GM19372 (cell line): ENCODE data around the gene ALKBH2.
"Not testable (repeated sequence)": the region's sequence is repeated elsewhere in the genome, so short reads cannot be mapped to it uniquely, and the experiment has no call there.

Experiments
- ATAC-seq: cut with Tn5 transposase; IDR thresholded peaks from one replicate; pipeline ENCODE4 v1.9.1; 2021; ENCODE audit warnings: mild to moderate bottlenecking, low read depth, moderate library complexity; ENCODE audit not compliant: unreplicated experiment

ALKBH2 gene

GRCh38 chr12:109082751-109083150, 10.5 kb downstream of the ALKBH2 start:
- ATAC-seq: no peak

GRCh38 chr12:109074866-109075265, 18.4 kb downstream of the ALKBH2 start:
- ATAC-seq: no peak

- no peak for ATAC-seq
Measured at GRCh38 chr12:109069307-109070271, 23.7 kb downstream of the ALKBH2 start.

- no peak for ATAC-seq
Measured at GRCh38 chr12:109065853-109066193, 27.4 kb downstream of the ALKBH2 start.

GRCh38 chr12:109065154-109065852, 28.0 kb downstream of the ALKBH2 start:
- no peak for ATAC-seq

GRCh38 chr12:109064143-109064542, 29.1 kb downstream of the ALKBH2 start:
- no peak for ATAC-seq

- ATAC-seq: no peak
Measured at GRCh38 chr12:109058773-109059172, 34.5 kb downstream of the ALKBH2 start.

- ATAC-seq: no peak
Measured at GRCh38 chr12:109057376-109057775, 35.9 kb downstream of the ALKBH2 start.

- ATAC-seq: no peak
Measured at GRCh38 chr12:109056891-109057290, 36.4 kb downstream of the ALKBH2 start.

GRCh38 chr12:109054520-109054919, 38.8 kb downstream of the ALKBH2 start:
- no peak for ATAC-seq

GRCh38 chr12:109054124-109054513, 39.2 kb downstream of the ALKBH2 start:
- not testable (repeated sequence) for ATAC-seq

GRCh38 chr12:109053382-109054123, 39.7 kb downstream of the ALKBH2 start:
- ATAC-seq: no peak

GRCh38 chr12:109052414-109053323, 40.6 kb downstream of the ALKBH2 start, which contains the start of gene USP30:
Gene USP30 (plus strand): TSS chr12:109052576. CDS start chr12:109052679, 103 bp downstream.
- ATAC-seq: peak; percentile 74

GRCh38 chr12:109052097-109052413, 41.2 kb downstream of the ALKBH2 start:
- no peak for ATAC-seq

GRCh38 chr12:109049794-109050193, 43.5 kb downstream of the ALKBH2 start:
- ATAC-seq: not testable (repeated sequence)

- not testable (repeated sequence) for ATAC-seq
Measured at GRCh38 chr12:109048706-109049105, 44.6 kb downstream of the ALKBH2 start.

GRCh38 chr12:109047081-109047805, 46.0 kb downstream of the ALKBH2 start:
- no peak for ATAC-seq

GRCh38 chr12:109044241-109044640, 49.0 kb downstream of the ALKBH2 start:
- ATAC-seq: no peak
